Measurements from ENCODE around the gene MOBP. TPM values are rescaled to one million over a fixed set of nuclear protein-coding genes. Genes with fewer than 3 reads are reported as not detected.
"Not testable (repeated sequence)": the region's sequence is repeated elsewhere in the genome, so short reads cannot be mapped to it uniquely, and the experiment has no call there.

MOBP gene, protein sequence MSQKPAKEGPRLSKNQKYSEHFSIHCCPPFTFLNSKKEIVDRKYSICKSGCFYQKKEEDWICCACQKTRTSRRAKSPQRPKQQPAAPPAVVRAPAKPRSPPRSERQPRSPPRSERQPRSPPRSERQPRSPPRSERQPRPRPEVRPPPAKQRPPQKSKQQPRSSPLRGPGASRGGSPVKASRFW
- total RNA-seq, result not detected
- long read RNA-seq, result 0 reads

DNA sequence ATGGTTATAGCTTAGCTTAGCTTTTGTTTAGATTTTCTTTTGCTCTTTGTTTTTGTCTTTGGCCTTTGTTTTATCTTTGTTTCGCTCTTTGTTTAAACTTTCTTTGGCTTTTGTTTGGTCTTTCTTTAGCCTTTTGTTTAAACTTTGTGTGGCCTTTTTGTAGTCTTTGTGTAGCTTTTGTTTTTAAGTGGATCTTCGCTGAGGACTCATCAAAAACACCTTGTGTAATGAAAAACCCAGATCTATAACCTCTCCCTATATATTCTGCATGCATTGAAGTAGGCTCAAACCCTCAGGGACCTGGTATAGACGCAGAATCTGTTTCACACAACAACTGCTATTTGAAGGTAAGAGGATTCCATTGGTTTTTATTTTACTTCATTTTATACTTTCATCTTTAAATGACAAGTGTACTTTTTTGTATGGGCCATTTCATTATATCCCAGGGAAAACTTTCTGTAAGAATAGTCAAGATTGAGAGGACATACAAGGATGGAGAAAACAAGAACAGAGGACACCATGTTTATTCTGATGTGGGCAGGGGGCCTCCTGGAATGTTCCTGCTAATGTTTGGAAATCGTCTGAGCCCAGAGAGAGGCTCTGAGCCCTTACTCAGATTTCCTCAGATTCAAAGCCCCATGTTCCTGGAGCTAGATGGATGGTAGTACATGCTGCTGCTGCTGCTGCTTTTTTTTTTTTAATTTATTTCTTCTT is at the start of gene MOBP:
TSS of gene MOBP (plus strand) at position 287 of the 714 bp plus-strand sequence. CDS start 34,390 bp downstream, outside the sequence.
- ATAC-seq (no peak), DNase-seq (no peak)
- intact Hi-C loops (cut with micrococcal nuclease), result no loop called here

DNA sequence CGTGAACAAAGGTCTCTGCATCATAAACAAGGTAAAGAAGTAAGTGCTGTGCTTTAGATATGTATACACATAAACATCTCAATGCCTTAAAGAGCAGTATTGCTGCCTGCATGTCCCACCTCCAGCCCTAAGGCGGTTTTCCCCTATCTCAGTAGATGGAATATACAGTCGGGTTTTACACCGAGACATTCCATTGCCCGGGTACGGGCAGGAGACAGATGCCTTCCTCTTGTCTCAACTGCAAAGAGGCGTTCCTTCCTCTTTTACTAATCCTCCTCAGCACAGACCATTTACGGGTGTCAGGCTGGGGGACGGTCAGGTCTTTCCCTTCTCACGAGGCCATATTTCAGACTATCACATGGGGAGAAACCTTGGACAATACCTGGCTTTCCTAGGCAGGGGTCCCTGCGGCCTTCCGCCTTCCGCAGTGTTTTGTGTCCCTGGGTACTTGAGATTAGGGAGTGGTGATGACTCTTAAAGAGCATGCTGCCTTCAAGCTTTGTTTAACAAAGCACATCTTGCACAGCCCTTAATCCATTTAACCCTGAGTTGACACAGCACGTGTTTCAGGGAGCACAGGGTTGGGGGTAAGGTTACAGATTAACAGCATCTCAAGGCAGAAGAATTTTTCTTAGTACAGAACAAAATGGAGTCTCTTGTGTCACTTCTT is 48.8 kb upstream of the MOBP start:
- intact Hi-C loops (cut with micrococcal nuclease); ATAC-seq; DNase-seq: not testable (repeated sequence)

DNA sequence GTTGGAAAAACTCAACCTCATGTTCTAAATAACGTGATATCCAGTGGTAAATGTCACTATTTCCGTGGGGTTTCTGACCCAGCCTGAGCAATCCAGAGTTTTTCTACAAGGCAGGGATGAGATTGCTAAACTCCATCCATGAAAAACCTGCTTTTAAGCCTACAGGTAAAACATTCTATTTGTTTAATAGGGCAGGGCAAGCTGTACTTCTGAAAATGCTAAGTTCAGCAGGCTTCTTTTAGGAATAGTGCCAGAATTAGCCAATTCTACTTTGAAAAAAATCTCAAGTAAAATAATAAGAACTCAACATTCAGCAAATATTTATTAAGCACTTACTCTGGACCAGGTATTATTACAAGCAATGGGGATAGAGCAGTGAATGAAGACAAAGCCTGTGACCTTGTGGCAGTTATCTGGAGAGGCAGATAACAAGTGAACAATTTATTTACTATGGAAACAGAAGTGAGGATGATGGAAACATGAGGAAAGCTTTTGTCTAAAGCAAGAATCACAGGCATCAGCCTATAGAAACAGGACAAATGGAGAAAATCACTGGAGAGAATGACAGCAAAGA is 47.7 kb upstream of the MOBP start:
- intact Hi-C loops (cut with micrococcal nuclease), result no loop called here
- DNase-seq (no peak), ATAC-seq (no peak)

DNA sequence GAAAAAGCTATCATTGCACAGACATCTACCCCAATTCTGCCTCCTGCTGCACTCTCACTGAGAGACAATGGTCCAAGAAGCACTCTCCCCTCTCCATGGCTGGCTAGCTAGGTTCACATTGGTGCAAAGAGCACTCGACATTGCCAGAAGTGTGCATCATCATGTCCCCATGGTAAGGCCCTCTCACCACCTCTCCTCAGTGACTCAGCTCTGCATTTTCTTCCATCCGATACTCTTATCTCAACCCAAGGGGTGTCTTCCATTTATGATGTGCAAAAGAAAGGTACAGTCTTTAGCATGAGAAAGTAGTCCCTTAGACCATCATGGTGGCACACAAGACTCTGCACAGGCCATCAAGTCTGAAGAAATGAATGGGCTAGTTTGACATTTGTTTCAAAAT is 46.9 kb upstream of the MOBP start:
- intact Hi-C loops (cut with micrococcal nuclease), result no loop called here
- DNase-seq (no peak), ATAC-seq (no peak)

DNA sequence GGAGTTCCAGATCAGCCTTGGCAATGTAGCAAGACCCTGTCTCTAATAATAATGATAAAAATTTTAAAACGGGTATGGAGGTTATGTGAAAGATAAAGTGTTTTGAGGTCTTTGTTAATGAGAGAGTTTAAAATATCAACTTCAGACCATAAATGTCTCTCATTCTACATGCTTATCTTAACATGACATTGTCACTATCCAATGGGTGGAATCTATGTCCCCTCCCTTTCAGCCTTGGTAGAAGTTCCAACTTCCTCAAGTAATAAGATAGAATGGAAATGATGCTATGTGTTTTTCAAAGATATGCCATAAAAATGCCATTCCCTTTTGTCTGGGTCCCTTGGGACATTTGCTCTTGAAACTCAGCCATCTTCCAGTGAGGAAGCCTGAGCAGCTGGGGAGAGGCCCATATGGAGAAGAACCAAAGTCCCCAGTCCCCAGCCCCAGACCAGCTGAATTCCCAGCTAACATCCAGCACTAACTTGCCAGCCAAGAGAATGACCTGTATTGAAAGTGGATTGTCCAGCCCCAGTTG is 44.0 kb upstream of the MOBP start:
- ATAC-seq, result no peak
- intact Hi-C loops (cut with micrococcal nuclease), result no loop called here
- DNase-seq, result no peak

DNA sequence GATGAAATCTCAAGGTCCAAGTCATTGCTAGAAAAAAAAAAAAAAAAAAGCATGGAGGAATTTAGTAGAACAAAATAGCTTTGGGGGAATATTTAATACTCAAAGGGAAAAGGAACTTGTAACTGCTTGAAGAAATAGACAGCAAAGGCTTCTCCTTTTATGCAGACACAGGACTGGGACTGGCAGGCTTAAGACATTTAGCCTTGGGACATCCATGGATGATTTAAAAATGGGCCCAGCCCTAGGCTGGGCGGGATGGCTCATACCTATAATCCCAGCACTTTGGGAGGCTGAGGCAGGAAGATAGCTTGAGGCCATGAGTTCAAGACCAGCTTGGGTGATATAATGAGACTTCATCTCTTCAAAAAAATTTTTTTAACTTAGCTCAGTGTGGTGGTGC is 41.2 kb upstream of the MOBP start:
- DNase-seq, result no peak
- ATAC-seq, result no peak
- intact Hi-C loops (cut with micrococcal nuclease), result no loop called here

DNA sequence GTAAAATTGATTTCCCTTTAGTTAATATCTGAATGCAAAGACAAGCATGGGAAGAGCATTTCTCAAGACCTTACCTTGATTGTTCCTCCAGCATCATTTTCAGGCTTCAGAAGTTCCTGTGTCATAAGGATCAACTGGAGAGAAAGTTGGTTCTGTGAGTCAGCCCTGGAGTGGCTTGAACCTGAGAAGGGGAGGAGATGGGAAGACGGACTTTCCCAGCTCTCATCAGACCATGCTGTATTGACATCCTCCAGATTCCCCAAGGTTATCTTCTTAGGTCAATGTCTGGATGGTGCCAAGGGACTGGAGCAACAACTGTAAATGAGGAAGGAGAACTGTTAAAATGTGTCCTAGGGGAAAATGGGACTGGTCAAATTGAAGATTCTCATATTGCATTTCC is 40.0 kb upstream of the MOBP start:
- no peak for ATAC-seq

DNA sequence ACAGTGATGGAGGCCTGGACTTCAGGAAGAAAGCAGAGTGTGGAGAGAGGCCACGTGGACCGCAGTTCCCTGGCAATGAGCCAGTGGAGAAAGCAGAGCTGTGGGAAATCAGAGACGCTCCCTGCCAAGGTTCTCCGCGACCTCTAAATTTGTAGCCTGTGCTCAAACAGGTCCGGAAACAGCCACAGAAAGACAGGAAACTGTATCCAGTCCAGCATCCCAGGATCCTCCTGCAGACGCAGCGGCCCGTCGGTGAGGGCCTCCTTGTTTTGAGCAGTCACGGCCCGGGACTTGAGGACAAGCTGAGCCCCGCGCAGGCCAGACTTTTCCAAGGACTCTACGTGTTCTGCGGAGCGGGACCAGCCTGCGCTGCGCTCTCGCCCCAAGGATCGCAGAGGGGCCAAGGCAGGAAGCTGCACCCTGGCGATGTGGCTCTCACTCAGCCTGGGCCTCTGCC is 38.7 kb upstream of the MOBP start:
- ATAC-seq (peak; percentile 75), DNase-seq (peak; percentile 40)
- intact Hi-C loops (cut with micrococcal nuclease), result no loop called here

More for the DNA sequence above, 40.0 kb upstream of the MOBP start:
- DNase-seq, result no peak
- intact Hi-C loops (cut with micrococcal nuclease), result no loop called here

DNA sequence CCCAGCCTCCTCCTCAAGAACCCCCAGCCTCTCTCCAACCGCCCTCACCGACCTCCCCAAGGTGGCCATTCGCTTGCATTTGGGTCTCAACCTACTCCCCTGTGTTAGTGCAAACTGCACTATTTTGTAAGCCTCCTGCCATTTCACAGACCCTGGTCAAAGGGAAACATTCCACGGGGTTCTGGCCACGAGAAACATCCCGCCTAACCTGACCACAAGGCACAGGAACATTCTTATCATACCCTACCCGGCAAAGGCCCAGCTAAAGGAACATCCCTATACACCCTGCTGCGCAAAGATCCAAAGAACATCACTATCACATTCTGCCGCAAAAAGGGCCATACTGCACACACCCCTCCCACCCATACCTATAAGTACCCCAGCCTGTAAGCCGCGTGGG is 38.0 kb upstream of the MOBP start:
- DNase-seq (no peak), ATAC-seq (no peak)
- intact Hi-C loops (cut with micrococcal nuclease), result no loop called here

DNA sequence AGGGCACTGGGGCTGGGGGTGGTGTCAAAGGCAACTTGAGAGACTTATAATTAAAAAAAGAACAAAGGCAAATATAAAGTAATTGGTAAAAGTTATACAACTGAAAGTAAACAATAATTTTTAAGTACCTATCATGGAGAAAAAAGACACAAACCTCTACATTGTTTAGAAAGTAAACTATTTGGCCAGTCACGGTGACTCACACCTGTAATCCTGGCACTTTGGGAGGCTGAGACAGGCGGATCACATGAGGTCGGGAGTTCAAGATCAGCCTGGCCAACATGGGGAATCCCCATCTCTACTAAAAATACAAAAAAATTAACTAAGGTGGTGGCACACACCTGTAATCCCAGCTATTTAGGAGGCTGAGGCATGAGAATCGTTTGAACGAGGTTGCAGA is 35.1 kb upstream of the MOBP start:
- intact Hi-C loops (cut with micrococcal nuclease), result no loop called here
- DNase-seq (no peak), ATAC-seq (no peak)

DNA sequence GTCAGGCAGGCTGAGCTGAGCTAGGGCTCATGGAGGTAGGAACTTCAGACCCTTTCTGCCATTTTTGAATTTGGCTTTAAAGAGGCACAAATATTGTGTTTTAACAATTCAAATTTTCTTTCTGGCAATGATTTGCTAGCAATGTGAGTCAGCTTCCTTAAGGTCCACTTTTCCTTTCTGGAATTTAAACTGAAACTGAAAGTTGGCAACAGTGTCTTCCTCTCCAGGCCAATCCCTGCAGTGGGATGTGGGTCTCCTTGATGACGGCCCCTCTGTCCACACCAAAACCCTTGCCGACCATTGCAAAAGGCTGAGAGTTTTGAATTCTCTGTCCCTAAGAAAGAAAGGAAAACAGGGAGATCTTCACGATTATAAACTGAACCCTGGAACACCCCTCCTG is 33.8 kb upstream of the MOBP start:
- intact Hi-C loops (cut with micrococcal nuclease), result no loop called here
- no peak for DNase-seq
- no peak for ATAC-seq

DNA sequence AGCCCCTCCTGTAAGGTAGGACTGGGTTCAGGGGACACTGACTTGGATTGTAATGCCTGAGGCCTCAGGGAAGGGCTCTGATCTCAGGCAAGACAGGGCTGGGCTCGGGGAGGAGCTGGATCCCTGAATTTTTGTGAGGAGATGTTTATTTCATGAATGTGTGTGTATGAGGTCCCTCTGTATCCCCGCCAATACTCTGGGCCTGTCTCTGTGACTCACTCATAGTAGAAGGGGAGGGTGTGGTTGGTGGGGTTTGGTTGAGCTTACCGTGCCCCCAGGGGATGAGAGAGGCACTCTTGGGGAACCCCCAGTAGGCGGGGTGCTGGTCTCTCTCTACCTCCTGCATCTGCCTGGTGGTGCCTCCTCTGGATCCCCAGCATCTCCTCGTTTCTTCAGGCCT is 32.9 kb upstream of the MOBP start:
- DNase-seq, result no peak
- ATAC-seq, result no peak
- intact Hi-C loops (cut with micrococcal nuclease), result no loop called here

DNA sequence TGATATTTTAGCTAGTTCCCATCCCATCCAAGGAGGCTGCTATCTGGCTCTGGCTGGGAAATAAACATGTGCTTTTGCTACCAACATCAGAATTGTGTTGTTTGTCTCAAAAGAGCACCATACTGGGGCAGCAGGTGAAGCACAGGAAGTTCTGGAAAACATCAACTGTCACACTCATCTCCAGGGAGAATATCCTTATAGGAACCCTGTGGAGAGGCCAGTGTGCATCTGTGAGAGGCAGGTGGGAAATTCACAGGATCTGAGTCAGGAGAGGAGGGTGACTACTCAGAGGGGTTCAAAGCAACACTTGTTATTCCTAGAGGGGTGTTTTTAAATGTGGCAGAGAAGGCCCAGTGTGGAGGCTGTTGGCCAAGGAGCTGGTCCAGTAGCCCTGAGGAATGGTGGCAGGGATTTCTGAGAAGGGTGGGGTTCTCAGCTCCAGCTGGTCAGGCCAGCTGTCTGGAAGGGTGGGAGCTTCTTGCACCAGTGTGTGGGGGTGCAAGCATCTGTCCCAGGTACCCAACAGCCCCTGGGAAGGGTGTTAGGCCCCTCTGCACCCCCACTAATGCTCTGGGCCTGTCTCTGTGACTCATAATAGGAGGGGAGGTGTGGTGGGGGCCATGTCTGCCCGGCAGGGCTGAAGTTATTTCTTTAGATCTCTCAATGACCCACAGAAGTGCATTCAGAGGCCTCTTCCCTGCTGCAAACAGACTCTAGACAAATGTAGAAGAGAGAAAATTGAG is 32.3 kb upstream of the MOBP start:
- intact Hi-C loops (cut with micrococcal nuclease), result no loop called here
- no peak for DNase-seq
- no peak for ATAC-seq

DNA sequence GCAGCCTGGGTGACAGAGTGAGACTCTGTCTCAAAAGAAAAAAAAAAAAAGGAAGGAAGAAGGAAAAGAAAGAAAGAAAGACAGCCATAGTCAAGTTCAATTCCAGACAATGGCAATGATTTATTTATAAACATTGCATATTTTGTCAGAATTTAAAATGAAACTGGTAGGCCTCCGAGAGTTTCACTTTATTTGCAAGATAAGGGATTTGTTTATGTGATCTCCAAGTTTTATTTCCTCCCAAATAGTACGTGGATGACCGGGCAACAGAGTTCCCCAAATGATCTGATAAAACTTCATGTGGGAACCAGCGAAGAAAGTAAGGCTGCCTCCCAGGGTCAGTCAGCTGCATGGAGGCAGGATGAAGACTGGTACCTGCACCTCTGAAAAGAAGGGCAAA is 28.6 kb upstream of the MOBP start:
- ATAC-seq (no peak), DNase-seq (no peak)
- intact Hi-C loops (cut with micrococcal nuclease), result no loop called here

DNA sequence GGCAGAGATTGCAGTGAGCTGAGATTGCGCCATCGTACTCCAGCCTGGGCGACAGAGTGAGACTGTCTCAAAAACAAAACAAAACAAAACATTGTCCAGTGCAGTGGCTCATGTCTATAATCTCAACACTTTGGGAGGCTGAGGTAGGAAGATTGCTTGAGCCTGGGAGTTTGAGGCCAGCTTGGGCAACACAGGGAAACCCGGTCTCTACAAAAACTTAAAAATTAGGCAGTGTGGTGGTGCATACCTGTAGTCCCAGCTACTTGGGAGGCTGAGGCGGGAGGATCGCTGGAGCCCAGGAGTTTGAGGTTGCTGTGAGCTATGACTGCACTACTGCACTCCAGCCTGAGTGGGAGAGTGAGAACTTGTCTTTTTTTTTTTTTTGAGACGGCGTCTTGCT is 27.2 kb upstream of the MOBP start:
- DNase-seq, result no peak
- ATAC-seq, result no peak
- intact Hi-C loops (cut with micrococcal nuclease), result no loop called here

DNA sequence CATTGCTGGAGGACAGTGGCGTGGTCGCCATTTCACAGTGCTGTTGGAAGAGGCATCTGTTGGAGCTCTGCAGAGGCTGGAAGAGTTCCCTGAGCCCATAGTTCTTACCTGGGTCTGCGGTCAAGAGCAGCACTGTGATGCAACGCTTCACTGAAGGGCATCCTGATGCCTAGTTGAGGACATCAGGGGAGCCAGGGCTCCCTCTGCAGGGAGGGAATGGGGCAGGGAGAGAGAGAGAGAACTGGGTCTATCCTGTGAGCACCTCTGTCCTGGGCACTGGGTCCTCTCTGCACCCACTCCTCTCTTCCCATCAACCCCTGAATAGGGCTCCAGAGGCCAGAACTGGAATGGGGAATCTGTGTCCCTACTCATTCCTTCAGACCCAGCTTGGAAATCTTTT is 23.9 kb upstream of the MOBP start:
- no peak for ATAC-seq
- intact Hi-C loops (cut with micrococcal nuclease), result no loop called here
- no peak for DNase-seq

DNA sequence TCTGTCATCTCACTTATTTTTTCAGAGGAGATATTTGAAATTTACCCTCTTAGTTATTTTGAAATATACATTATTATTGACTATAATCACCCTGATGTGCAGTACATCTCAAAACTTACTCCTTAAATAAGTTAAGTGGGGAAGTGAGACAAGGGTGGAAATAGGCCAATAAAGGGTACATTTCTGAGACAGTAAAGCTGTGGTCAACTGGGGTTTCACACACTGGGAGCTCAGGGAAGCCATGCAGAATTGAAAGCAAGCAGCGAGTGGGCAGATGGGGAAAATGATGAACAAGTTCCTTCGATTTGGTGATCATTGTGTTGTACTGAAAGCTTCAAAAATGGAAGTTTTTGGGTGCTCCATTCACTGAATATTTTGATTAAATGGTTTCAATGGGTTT is 21.6 kb upstream of the MOBP start:
- no peak for DNase-seq
- intact Hi-C loops (cut with micrococcal nuclease), result no loop called here
- no peak for ATAC-seq

DNA sequence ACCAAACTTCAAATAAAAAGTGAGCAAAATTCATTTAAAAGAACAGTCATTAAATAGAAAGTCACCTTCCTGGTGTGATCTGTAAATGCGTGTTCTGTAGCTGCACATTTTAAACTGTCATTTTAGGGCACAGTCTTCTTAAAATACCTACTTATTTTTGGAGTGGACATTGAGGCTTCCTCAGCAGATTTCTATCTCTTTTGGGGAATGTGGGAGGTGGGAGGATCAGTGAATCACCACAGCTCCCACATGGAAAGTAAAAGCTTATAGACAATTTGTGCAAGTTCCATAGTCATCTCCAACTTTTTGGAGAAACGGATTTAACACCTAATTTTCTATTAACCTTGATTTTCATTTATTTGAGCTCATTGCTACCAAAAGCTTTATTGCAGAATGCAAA is 21.0 kb upstream of the MOBP start:
- ATAC-seq (no peak), DNase-seq (no peak)
- intact Hi-C loops (cut with micrococcal nuclease), result no loop called here

Measured in left ventricle myocardium superior (tissue), 1 donor.